ENCODE results near the gene CDON.

DNA sequence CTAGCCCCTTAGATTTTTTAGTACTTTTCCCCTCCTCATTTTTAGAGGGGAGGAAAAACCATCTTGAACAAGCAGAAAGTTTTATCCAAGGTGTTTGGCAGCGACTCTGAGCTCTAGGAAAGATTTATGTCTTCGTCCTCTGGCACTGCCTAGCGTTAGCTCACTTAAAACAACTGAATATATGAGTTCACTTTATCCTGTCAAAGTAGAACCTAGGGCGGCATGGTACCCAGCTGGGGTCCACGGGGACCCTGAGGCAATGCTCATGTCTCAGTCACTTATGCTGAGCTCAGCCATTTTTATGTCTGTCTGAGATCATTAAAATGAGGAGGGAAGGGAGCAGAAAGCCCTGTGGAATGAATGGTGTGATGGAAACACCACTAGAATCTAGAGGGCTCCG, 131.0 kb downstream of the CDON start:
- TF ChIP-seq, protein P1, sequence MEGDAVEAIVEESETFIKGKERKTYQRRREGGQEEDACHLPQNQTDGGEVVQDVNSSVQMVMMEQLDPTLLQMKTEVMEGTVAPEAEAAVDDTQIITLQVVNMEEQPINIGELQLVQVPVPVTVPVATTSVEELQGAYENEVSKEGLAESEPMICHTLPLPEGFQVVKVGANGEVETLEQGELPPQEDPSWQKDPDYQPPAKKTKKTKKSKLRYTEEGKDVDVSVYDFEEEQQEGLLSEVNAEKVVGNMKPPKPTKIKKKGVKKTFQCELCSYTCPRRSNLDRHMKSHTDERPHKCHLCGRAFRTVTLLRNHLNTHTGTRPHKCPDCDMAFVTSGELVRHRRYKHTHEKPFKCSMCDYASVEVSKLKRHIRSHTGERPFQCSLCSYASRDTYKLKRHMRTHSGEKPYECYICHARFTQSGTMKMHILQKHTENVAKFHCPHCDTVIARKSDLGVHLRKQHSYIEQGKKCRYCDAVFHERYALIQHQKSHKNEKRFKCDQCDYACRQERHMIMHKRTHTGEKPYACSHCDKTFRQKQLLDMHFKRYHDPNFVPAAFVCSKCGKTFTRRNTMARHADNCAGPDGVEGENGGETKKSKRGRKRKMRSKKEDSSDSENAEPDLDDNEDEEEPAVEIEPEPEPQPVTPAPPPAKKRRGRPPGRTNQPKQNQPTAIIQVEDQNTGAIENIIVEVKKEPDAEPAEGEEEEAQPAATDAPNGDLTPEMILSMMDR (IDR thresholded peaks at IDR 0.05; ENCODE audit: low read length): no peak
- TF ChIP-seq EZH2 (IDR thresholded peaks at IDR 0.05; ENCODE audit: borderline replicate concordance, low read length): no peak
